GM13976 (cell line): ENCODE measurements around the gene GRK6.
"Not testable (repeated sequence)": the region's sequence is repeated elsewhere in the genome, so short reads cannot be mapped to it uniquely, and the experiment has no call there.

Source experiments
- DNase-seq: peaks from one replicate; pipeline ENCODE4 v3.0.0; 2012; ENCODE audit warnings: low spot score
- CTCF ChIP-seq: IDR thresholded peaks from 2 replicates; pipeline ENCODE4 v1.5.1; 2012; ENCODE audit warnings: borderline replicate concordance, mild to moderate bottlenecking; ENCODE audit not compliant: insufficient read depth; ENCODE audit errors: extremely low read depth, missing control alignments, control extremely low read depth
- in situ Hi-C: fragments of 300-500 bp; cut with MboI; formaldehyde crosslinking; loops from one replicate; pipeline ENCODE4 v1.12.0; 2022; ENCODE audit warnings: low sequenced_read_pairs, mixed read lengths, inconsistent platforms; ENCODE audit not compliant: unreplicated experiment

The GRK6 gene

GRCh38 chr5:177414481-177414880 lies 12.0 kb upstream of the GRK6 start:
- in situ Hi-C loops = no loop called here

GRCh38 chr5:177417081-177417480 lies 9.4 kb upstream of the GRK6 start:
- DNase-seq, in situ Hi-C loops: not testable (repeated sequence)

More at GRCh38 chr5:177414481-177414880, 12.0 kb upstream of the GRK6 start:
- no peak for TF ChIP-seq CTCF
- DNase-seq = no peak

- TF ChIP-seq CTCF = no peak
- in situ Hi-C loops = no loop called here
- DNase-seq = no peak
These were observed 7.4 kb upstream of the GRK6 start for GRCh38 chr5:177419046-177419445.

- DNase-seq, in situ Hi-C loops: not testable (repeated sequence)
These were observed 6.0 kb upstream of the GRK6 start for GRCh38 chr5:177420472-177420871.

GRCh38 chr5:177421062-177421798 lies 5.2 kb upstream of the GRK6 start:
- TF ChIP-seq CTCF = no peak
- no peak for DNase-seq
- in situ Hi-C loops = no loop called here

GRCh38 chr5:177423671-177424070 lies 2.8 kb upstream of the GRK6 start:
- in situ Hi-C loops = no loop called here
- DNase-seq = no peak
- no peak for TF ChIP-seq CTCF

GRCh38 chr5:177425196-177425800 lies 1.2 kb upstream of the GRK6 start:
- in situ Hi-C loops = no loop called here
- no peak for DNase-seq
- TF ChIP-seq CTCF = no peak
